ENCODE results near the gene FITM2. TPM values are rescaled to one million over a fixed set of nuclear protein-coding genes. Genes with fewer than 3 reads are reported as not detected.
A peak's percentile ranks its signal among the peaks of the same experiment; 100 is the strongest.
"Not testable (repeated sequence)": the region's sequence is repeated elsewhere in the genome, so short reads cannot be mapped to it uniquely, and the experiment has no call there.

Gene FITM2
- polyA plus RNA-seq, 2 donors, result 1.2 to 2.3 TPM

DNA sequence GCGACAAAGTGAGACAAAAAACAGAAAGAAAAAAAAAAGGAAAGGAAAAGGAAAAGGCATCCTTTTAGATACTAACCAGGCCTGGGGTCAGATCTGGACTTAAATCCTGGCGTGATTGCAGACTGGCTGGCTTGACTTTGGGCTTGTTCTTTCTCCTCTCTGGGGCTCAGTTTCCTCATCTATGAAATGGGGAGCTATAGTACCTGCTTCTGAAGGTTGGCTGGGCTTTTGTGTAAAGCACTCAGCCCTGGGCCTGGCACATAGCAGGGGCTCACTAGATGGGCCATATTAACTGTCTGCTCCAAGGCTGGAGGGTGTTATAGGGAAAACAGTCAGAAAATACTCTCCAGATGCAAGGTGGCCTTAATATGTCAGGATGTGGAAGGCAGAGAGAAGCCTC, 24.7 kb upstream of the FITM2 start:
- H3K27me3 ChIP-seq (ENCODE audit: control insufficient read depth in 1 of 2, insufficient read depth in 2 of 2, low read length in 2 of 2), result no peaks in the 10 kb centered on the region
- no peak overlapping the region for H3K4me3 ChIP-seq (ENCODE audit: low read depth in 1 of 2, low read length in 2 of 2)
- 87 to 91% methylated on average over 2 of the region's 2 CpGs for WGBS, 2 donors

DNA sequence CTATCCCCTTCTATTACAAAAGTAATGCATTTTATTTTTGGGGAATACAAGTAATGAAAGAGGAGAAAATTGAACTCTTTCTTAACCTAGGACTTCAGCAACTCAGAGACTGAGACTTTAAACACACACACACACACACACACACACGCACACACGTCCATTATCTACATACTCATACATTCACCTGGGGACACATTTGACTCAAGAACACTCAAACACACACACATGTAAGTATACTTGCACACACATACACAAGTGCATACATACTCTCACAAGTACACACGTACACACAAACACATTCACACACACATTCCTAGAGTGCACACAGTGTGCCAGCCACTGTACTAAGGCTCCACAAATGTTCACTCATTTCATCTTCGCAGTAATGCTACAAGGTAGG, 23.7 kb upstream of the FITM2 start:
- no peaks in the 10 kb centered on the region for H3K27me3 ChIP-seq (ENCODE audit: control insufficient read depth in 1 of 2, insufficient read depth in 2 of 2, low read length in 2 of 2)
- no peak overlapping the region for H3K4me3 ChIP-seq (ENCODE audit: low read depth in 1 of 2, low read length in 2 of 2)
- H3K9me3 ChIP-seq (ENCODE audit: control insufficient read depth in 2 of 2, insufficient read depth in 1 of 2, low read depth in 1 of 2, low read length in 1 of 2), result no peaks in the 10 kb centered on the region
- WGBS, 2 donors, result 72 to 81% methylated on average over 4 of the region's 4 CpGs
- no peak overlapping the region for H3K27ac ChIP-seq (ENCODE audit: low read depth in 2 of 2, low read length in 1 of 2)
- H3K4me1 ChIP-seq (ENCODE audit: control insufficient read depth in 2 of 2, insufficient read depth in 2 of 2, low read length in 1 of 2), result no peaks in the 10 kb centered on the region
- H3K36me3 ChIP-seq (ENCODE audit: control insufficient read depth in 2 of 2, insufficient read depth in 2 of 2, low read length in 1 of 2), result no peaks in the 10 kb centered on the region

More for the DNA sequence above, 24.7 kb upstream of the FITM2 start:
- H3K4me1 ChIP-seq (ENCODE audit: control insufficient read depth in 2 of 2, insufficient read depth in 2 of 2, low read length in 1 of 2), result no peaks in the 10 kb centered on the region
- H3K27ac ChIP-seq (ENCODE audit: low read depth in 2 of 2, low read length in 1 of 2), result no peak overlapping the region
- H3K9me3 ChIP-seq (ENCODE audit: control insufficient read depth in 2 of 2, insufficient read depth in 1 of 2, low read depth in 1 of 2, low read length in 1 of 2), result no peaks in the 10 kb centered on the region
- no peaks in the 10 kb centered on the region for H3K36me3 ChIP-seq (ENCODE audit: control insufficient read depth in 2 of 2, insufficient read depth in 2 of 2, low read length in 1 of 2)

DNA sequence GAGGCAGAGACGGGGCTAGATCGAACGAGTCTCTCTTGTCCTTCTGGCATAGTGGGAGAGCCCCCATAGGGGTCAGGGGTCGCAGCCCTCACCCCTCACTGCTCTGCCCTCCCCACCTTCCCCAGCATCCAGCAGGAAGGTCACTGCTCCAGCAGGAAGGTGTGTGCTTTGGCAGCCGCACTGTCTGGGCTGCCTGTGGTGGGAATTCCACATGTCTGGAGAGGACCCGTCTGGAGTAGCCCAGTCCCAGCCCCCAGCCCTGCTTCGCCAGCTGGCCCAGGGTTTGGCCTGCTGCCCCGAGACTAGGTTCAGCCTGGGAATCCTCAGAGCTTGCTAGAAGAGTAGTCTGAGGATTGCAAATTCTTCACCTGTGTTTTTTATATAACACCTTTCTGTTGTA, 23.3 kb upstream of the FITM2 start:
- Histone ChIP-seq H3K9me3 (ENCODE audit: control insufficient read depth in 2 of 2, insufficient read depth in 1 of 2, low read depth in 1 of 2, low read length in 1 of 2) (no peaks in the 10 kb centered on the region), H3K27me3 (ENCODE audit: control insufficient read depth in 1 of 2, insufficient read depth in 2 of 2, low read length in 2 of 2) (no peaks in the 10 kb centered on the region), H3K4me3 (ENCODE audit: low read depth in 1 of 2, low read length in 2 of 2) (no peak overlapping the region), H3K36me3 (ENCODE audit: control insufficient read depth in 2 of 2, insufficient read depth in 2 of 2, low read length in 1 of 2) (no peaks in the 10 kb centered on the region), H3K27ac (ENCODE audit: low read depth in 2 of 2, low read length in 1 of 2) (no peak overlapping the region), H3K4me1 (ENCODE audit: control insufficient read depth in 2 of 2, insufficient read depth in 2 of 2, low read length in 1 of 2) (no peaks in the 10 kb centered on the region)
- WGBS, 2 donors, result 34 to 42% methylated on average over 8 of the region's 8 CpGs

- Histone ChIP-seq H3K9me3 (ENCODE audit: control insufficient read depth in 2 of 2, insufficient read depth in 1 of 2, low read depth in 1 of 2, low read length in 1 of 2) (no peaks in the 10 kb centered on the region), H3K27me3 (ENCODE audit: control insufficient read depth in 1 of 2, insufficient read depth in 2 of 2, low read length in 2 of 2) (peaks cover 0 to 3% of the 10 kb centered on the region in 2 donors), H3K36me3 (ENCODE audit: control insufficient read depth in 2 of 2, insufficient read depth in 2 of 2, low read length in 1 of 2) (no peaks in the 10 kb centered on the region), H3K4me3 (ENCODE audit: low read depth in 1 of 2, low read length in 2 of 2) (no peak overlapping the region), H3K27ac (ENCODE audit: low read depth in 2 of 2, low read length in 1 of 2) (no peak overlapping the region), H3K4me1 (ENCODE audit: control insufficient read depth in 2 of 2, insufficient read depth in 2 of 2, low read length in 1 of 2) (peaks cover 0 to 5% of the 10 kb centered on the region in 2 donors)
- 84 to 88% methylated on average over 2 of the region's 2 CpGs for WGBS, 2 donors
These were observed 20.2 kb upstream of the FITM2 start for GRCh38 chr20:44331201-44331600.

GRCh38 chr20:44328428-44328827, 17.4 kb upstream of the FITM2 start:
- no peaks in the 10 kb centered on the region for H3K36me3 ChIP-seq (ENCODE audit: control insufficient read depth in 2 of 2, insufficient read depth in 2 of 2, low read length in 1 of 2)
- no peak overlapping the region for H3K4me3 ChIP-seq (ENCODE audit: low read depth in 1 of 2, low read length in 2 of 2)
- no peak overlapping the region for H3K27ac ChIP-seq (ENCODE audit: low read depth in 2 of 2, low read length in 1 of 2)
- peaks cover 0 to 3% of the 10 kb centered on the region in 2 donors for H3K27me3 ChIP-seq (ENCODE audit: control insufficient read depth in 1 of 2, insufficient read depth in 2 of 2, low read length in 2 of 2)
- WGBS, 2 donors, result 77 to 84% methylated on average over 4 of the region's 4 CpGs
- no peaks in the 10 kb centered on the region for H3K9me3 ChIP-seq (ENCODE audit: control insufficient read depth in 2 of 2, insufficient read depth in 1 of 2, low read depth in 1 of 2, low read length in 1 of 2)
- peaks cover 4 to 5% of the 10 kb centered on the region in 2 donors for H3K4me1 ChIP-seq (ENCODE audit: control insufficient read depth in 2 of 2, insufficient read depth in 2 of 2, low read length in 1 of 2)

GRCh38 chr20:44327748-44328147, 16.7 kb upstream of the FITM2 start:
- not testable (repeated sequence) for H3K27me3 ChIP-seq (ENCODE audit: control insufficient read depth in 1 of 2, insufficient read depth in 2 of 2, low read length in 2 of 2); H3K4me1 ChIP-seq (ENCODE audit: control insufficient read depth in 2 of 2, insufficient read depth in 2 of 2, low read length in 1 of 2); H3K27ac ChIP-seq (ENCODE audit: low read depth in 2 of 2, low read length in 1 of 2); H3K9me3 ChIP-seq (ENCODE audit: control insufficient read depth in 2 of 2, insufficient read depth in 1 of 2, low read depth in 1 of 2, low read length in 1 of 2); H3K36me3 ChIP-seq (ENCODE audit: control insufficient read depth in 2 of 2, insufficient read depth in 2 of 2, low read length in 1 of 2); H3K4me3 ChIP-seq (ENCODE audit: low read depth in 1 of 2, low read length in 2 of 2)
- 84 to 87% methylated on average over 7 of the region's 7 CpGs for WGBS, 2 donors

- no peak overlapping the region for H3K27ac ChIP-seq (ENCODE audit: low read depth in 2 of 2, low read length in 1 of 2)
- WGBS, 2 donors, result 10 to 16% methylated on average over 40 to 50 of the region's 50 CpGs
- peaks cover 4 to 5% of the 10 kb centered on the region in 2 donors for H3K4me1 ChIP-seq (ENCODE audit: control insufficient read depth in 2 of 2, insufficient read depth in 2 of 2, low read length in 1 of 2)
- no peaks in the 10 kb centered on the region for H3K9me3 ChIP-seq (ENCODE audit: control insufficient read depth in 2 of 2, insufficient read depth in 1 of 2, low read depth in 1 of 2, low read length in 1 of 2)
- H3K27me3 ChIP-seq (ENCODE audit: control insufficient read depth in 1 of 2, insufficient read depth in 2 of 2, low read length in 2 of 2), result peaks cover 0 to 3% of the 10 kb centered on the region in 2 donors
- H3K4me3 ChIP-seq (ENCODE audit: low read depth in 1 of 2, low read length in 2 of 2), result peak overlapping the region in 1 of 2 donors; percentile 24
- no peaks in the 10 kb centered on the region for H3K36me3 ChIP-seq (ENCODE audit: control insufficient read depth in 2 of 2, insufficient read depth in 2 of 2, low read length in 1 of 2)
These were observed 15.6 kb upstream of the FITM2 start for GRCh38 chr20:44326391-44327159.

DNA sequence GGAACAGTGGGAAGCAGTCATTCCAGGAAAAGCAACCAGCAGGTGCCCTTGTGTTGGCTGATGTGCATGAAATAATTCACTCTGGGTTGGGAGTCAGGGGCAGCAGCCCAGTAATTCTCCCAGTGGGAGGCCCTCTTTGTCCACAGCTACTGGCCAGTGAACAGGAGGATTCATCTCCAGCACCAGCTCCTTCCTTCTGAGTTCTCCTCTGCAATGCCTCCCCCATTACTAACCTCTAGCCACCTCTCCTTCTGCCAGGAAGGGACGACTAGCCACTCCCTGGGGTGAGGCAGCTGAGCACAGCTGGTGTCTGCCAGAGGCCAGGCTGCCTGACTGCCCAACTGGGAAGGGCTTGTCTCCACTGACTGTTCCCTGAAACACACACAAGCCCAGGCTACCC, 13.3 kb upstream of the FITM2 start:
- Histone ChIP-seq H3K27me3 (ENCODE audit: control insufficient read depth in 1 of 2, insufficient read depth in 2 of 2, low read length in 2 of 2) (peaks cover 0 to 3% of the 10 kb centered on the region in 2 donors), H3K9me3 (ENCODE audit: control insufficient read depth in 2 of 2, insufficient read depth in 1 of 2, low read depth in 1 of 2, low read length in 1 of 2) (no peaks in the 10 kb centered on the region), H3K36me3 (ENCODE audit: control insufficient read depth in 2 of 2, insufficient read depth in 2 of 2, low read length in 1 of 2) (no peaks in the 10 kb centered on the region), H3K4me1 (ENCODE audit: control insufficient read depth in 2 of 2, insufficient read depth in 2 of 2, low read length in 1 of 2) (peaks cover 4 to 5% of the 10 kb centered on the region in 2 donors), H3K4me3 (ENCODE audit: low read depth in 1 of 2, low read length in 2 of 2) (no peak overlapping the region), H3K27ac (ENCODE audit: low read depth in 2 of 2, low read length in 1 of 2) (no peak overlapping the region)
- WGBS, 2 donors, result 8 to 29% methylated on average over 1 of the region's 1 CpG

- Histone ChIP-seq H3K36me3 (ENCODE audit: control insufficient read depth in 2 of 2, insufficient read depth in 2 of 2, low read length in 1 of 2) (no peaks in the 10 kb centered on the region), H3K4me3 (ENCODE audit: low read depth in 1 of 2, low read length in 2 of 2) (no peak overlapping the region), H3K9me3 (ENCODE audit: control insufficient read depth in 2 of 2, insufficient read depth in 1 of 2, low read depth in 1 of 2, low read length in 1 of 2) (no peaks in the 10 kb centered on the region), H3K27ac (ENCODE audit: low read depth in 2 of 2, low read length in 1 of 2) (no peak overlapping the region), H3K4me1 (ENCODE audit: control insufficient read depth in 2 of 2, insufficient read depth in 2 of 2, low read length in 1 of 2) (peaks cover 0 to 4% of the 10 kb centered on the region in 2 donors), H3K27me3 (ENCODE audit: control insufficient read depth in 1 of 2, insufficient read depth in 2 of 2, low read length in 2 of 2) (no peaks in the 10 kb centered on the region)
- 95% methylated on average over 2 of the region's 2 CpGs for WGBS, 2 donors
These were observed 8.9 kb upstream of the FITM2 start for GRCh38 chr20:44319839-44320422.

DNA sequence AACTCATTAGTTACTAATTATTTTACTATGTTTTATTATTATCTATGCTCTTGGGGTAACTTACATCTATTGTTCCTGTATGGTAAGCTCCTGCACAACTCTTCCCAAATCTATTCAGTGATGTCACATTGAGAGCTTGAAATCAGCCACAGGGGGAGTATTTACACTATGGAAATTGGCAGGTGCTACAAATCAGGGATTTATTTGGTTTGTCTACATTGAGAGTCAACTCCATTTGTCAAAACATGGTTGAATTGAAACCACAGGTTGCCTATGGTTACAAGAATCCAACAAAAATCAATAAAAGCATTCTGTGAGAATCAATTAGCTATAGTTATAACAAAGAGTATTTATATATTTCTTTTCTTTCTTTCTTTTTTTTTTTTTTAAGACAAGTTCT, 3.9 kb upstream of the FITM2 start:
- Histone ChIP-seq H3K27me3 (ENCODE audit: control insufficient read depth in 1 of 2, insufficient read depth in 2 of 2, low read length in 2 of 2) (no peaks in the 10 kb centered on the region), H3K4me1 (ENCODE audit: control insufficient read depth in 2 of 2, insufficient read depth in 2 of 2, low read length in 1 of 2) (peaks cover 0 to 6% of the 10 kb centered on the region in 2 donors), H3K9me3 (ENCODE audit: control insufficient read depth in 2 of 2, insufficient read depth in 1 of 2, low read depth in 1 of 2, low read length in 1 of 2) (no peaks in the 10 kb centered on the region), H3K27ac (ENCODE audit: low read depth in 2 of 2, low read length in 1 of 2) (no peak overlapping the region), H3K4me3 (ENCODE audit: low read depth in 1 of 2, low read length in 2 of 2) (no peak overlapping the region), H3K36me3 (ENCODE audit: control insufficient read depth in 2 of 2, insufficient read depth in 2 of 2, low read length in 1 of 2) (no peaks in the 10 kb centered on the region)
